ENCODE results near the gene ABCC5.
"Not testable (repeated sequence)": the region's sequence is repeated elsewhere in the genome, so short reads cannot be mapped to it uniquely, and the experiment has no call there.

Gene ABCC5

GRCh38 chr3:183880121-183880520, 137.6 kb downstream of the ABCC5 start:
- FAIRE-seq = no peak
- no peak for DNase-seq (ENCODE audit: insufficient read length, low spot score)
- TF ChIP-seq CTCF (IDR thresholded peaks at IDR 0.05; ENCODE audit: insufficient read depth, missing control alignments) = no peak

GRCh38 chr3:183879243-183879642, 138.4 kb downstream of the ABCC5 start:
- no peak for TF ChIP-seq CTCF (IDR thresholded peaks at IDR 0.05; ENCODE audit: insufficient read depth, missing control alignments)
- DNase-seq (ENCODE audit: insufficient read length, low spot score) = no peak
- no peak for FAIRE-seq

- DNase-seq (ENCODE audit: insufficient read length, low spot score) (no peak), FAIRE-seq (no peak)
- TF ChIP-seq CTCF (IDR thresholded peaks at IDR 0.05; ENCODE audit: insufficient read depth, missing control alignments) = no peak
These were observed 139.6 kb downstream of the ABCC5 start for GRCh38 chr3:183878071-183878470.

- DNase-seq (ENCODE audit: insufficient read length, low spot score); FAIRE-seq: not testable (repeated sequence)
These were observed 140.5 kb downstream of the ABCC5 start for GRCh38 chr3:183877227-183877626.

GRCh38 chr3:183875411-183875810, 142.3 kb downstream of the ABCC5 start:
- no peak for DNase-seq (ENCODE audit: insufficient read length, low spot score)
- TF ChIP-seq CTCF (IDR thresholded peaks at IDR 0.05; ENCODE audit: insufficient read depth, missing control alignments) = no peak
- FAIRE-seq = no peak

GRCh38 chr3:183873914-183874313, 143.8 kb downstream of the ABCC5 start:
- DNase-seq (ENCODE audit: insufficient read length, low spot score) (no peak), FAIRE-seq (no peak)
- no peak for TF ChIP-seq CTCF (IDR thresholded peaks at IDR 0.05; ENCODE audit: insufficient read depth, missing control alignments)

- TF ChIP-seq CTCF (IDR thresholded peaks at IDR 0.05; ENCODE audit: insufficient read depth, missing control alignments) = no peak
- DNase-seq (ENCODE audit: insufficient read length, low spot score) (no peak), FAIRE-seq (no peak)
These were observed 146.1 kb downstream of the ABCC5 start for GRCh38 chr3:183871541-183871940.

GRCh38 chr3:183870563-183870962, 147.1 kb downstream of the ABCC5 start:
- no peak for DNase-seq (ENCODE audit: insufficient read length, low spot score)
- no peak for FAIRE-seq

More at GRCh38 chr3:183870563-183870962, 147.1 kb downstream of the ABCC5 start:
- no peak for TF ChIP-seq CTCF (IDR thresholded peaks at IDR 0.05; ENCODE audit: insufficient read depth, missing control alignments)
